HCT116 (cell line): ENCODE results near the gene ZFP92. TPM values are rescaled to one million over a fixed set of nuclear protein-coding genes. Genes with fewer than 3 reads are reported as not detected.

Source experiments
- ATAC-seq: fragments of 200-7000 bp; cut with Tn5 transposase; 2 replicates; pipeline ENCODE4 v1.9.1; 2020; ENCODE audit warnings: mild to moderate bottlenecking, moderate library complexity
- BruUV-seq: library from RNA; stranded (reverse); fragments of 400-500 nt; replicated peaks from 2 replicates; lab custom pipeline; 2021; lab: Mats Ljungman, UMichigan
- CTCF ChIA-PET: fragments of 300-600 bp; sonication (Branson Sonifier 250); formaldehyde crosslinking; loops from one replicate; lab custom pipeline; 2021; ENCODE audit warnings: antibody characterized with exemption; lab: Charles Lee
- POLR2A ChIA-PET: fragments of 300-600, 350-600 bp; sonication (Branson Sonifier 250); formaldehyde crosslinking; loops from one replicate; lab custom pipeline; 2021; ENCODE audit warnings: antibody characterized with exemption; lab: Charles Lee
- RAD21 ChIA-PET, 2 experiments: fragments of 300-600 bp; sonication (Branson Sonifier 250); formaldehyde crosslinking; loops; one replicate each; lab custom pipeline; 2023; ENCODE audit warnings: low total read pairs in 2 of 2; ENCODE audit not compliant: uncharacterized antibody in 2 of 2, unreplicated experiment in 2 of 2, low non-redundant PET in 1 of 2; lab: Charles Lee
- DNase-seq: peaks from one replicate; pipeline ENCODE4 v3.0.0-alpha.2; 2010; ENCODE audit warnings: low read depth, low spot score
- H2AFZ ChIP-seq: fragments of 200-600 bp; shearing (Covaris generic), sonication (generic); 2 replicates; pipeline ENCODE4 v1.6.1; 2017; ENCODE audit warnings: low read depth, mixed run types, mixed read lengths, antibody characterized with exemption, low read length; ENCODE audit not compliant: poor library complexity, severe bottlenecking
- H3K27ac ChIP-seq: 2 replicates; pipeline ENCODE4 v1.5.1; 2012; ENCODE audit warnings: low read depth, low read length
- H3K27me3 ChIP-seq: fragments of 200-600 bp; sonication (generic); 2 replicates; pipeline ENCODE4 v1.6.1; 2016; ENCODE audit warnings: mixed run types, low read length, mixed read lengths; ENCODE audit not compliant: insufficient read depth
- H3K36me3 ChIP-seq, 2 experiments: fragments of 200-500 bp in 1 of 2; fragments of 200-600 bp in 1 of 2; sonication (Bioruptor generic) in 1 of 2; sonication (generic) in 1 of 2; 2 replicates each; pipeline versions ENCODE4 v1.5.1 to v1.6.1; 2014 to 2016; ENCODE audit warnings: low read length in 2 of 2, inconsistent platforms in 1 of 2, mixed read lengths in 1 of 2, mixed run types in 1 of 2; ENCODE audit not compliant: insufficient read depth in 2 of 2, control insufficient read depth in 1 of 2
- H3K4me1 ChIP-seq, 2 experiments: fragments of 200-600 bp in 1 of 2; sonication (generic) in 1 of 2; 2 replicates each; pipeline versions ENCODE4 v1.5.1 to v1.6.1; 2012 to 2017; ENCODE audit warnings: low read length in 2 of 2, inconsistent platforms in 1 of 2, mild to moderate bottlenecking in 1 of 2, mixed read lengths in 1 of 2, mixed run types in 1 of 2, moderate library complexity in 1 of 2; ENCODE audit not compliant: insufficient read depth in 2 of 2, control insufficient read depth in 1 of 2
- H3K4me2 ChIP-seq: fragments of 200-600 bp; sonication (generic); 2 replicates; pipeline ENCODE4 v1.6.1; 2017; ENCODE audit warnings: mixed run types, low read length, mixed read lengths
- H3K4me3 ChIP-seq, 2 experiments: fragments of 200-600 bp in 1 of 2; sonication (generic) in 1 of 2; replicated peaks in 1 of 2; 2 replicates each; pipeline ENCODE4 v1.5.1; 2011 to 2016; ENCODE audit warnings: low read length in 2 of 2, control low read depth in 1 of 2, low read depth in 1 of 2, mild to moderate bottlenecking in 1 of 2, mixed read lengths in 1 of 2, mixed run types in 1 of 2
- H3K79me2 ChIP-seq: fragments of 200-600 bp; sonication (generic); 2 replicates; pipeline ENCODE4 v1.6.1; 2017; ENCODE audit warnings: mild to moderate bottlenecking, mixed run types, low read length, moderate library complexity, mixed read lengths; ENCODE audit not compliant: insufficient read depth
- H3K9ac ChIP-seq: fragments of 200-600 bp; sonication (generic); 2 replicates; pipeline ENCODE4 v1.6.1; 2016; ENCODE audit warnings: low read length, mixed read lengths
- H3K9me2 ChIP-seq: fragments of 200-600 bp; sonication (generic), shearing (Covaris generic); 2 replicates; pipeline ENCODE4 v1.6.1; 2017; ENCODE audit warnings: mixed run types, mild to moderate bottlenecking, moderate library complexity; ENCODE audit not compliant: insufficient read depth
- H3K9me3 ChIP-seq, 2 experiments: fragments of 200-500 bp in 1 of 2; fragments of 200-600 bp in 1 of 2; sonication (Bioruptor generic) in 1 of 2; sonication (generic) in 1 of 2; 2 replicates each; pipeline ENCODE4 v1.6.1; 2014 to 2017; ENCODE audit warnings: low read length in 2 of 2, mixed read lengths in 2 of 2, inconsistent platforms in 1 of 2, low read depth in 1 of 2, mild to moderate bottlenecking in 1 of 2, mixed run types in 1 of 2, moderate library complexity in 1 of 2; ENCODE audit not compliant: control insufficient read depth in 1 of 2, insufficient read depth in 1 of 2
- H4K20me1 ChIP-seq: fragments of 200-600 bp; sonication (generic), shearing (Covaris generic); 2 replicates; pipeline ENCODE4 v1.6.1; 2017; ENCODE audit warnings: mixed run types, mild to moderate bottlenecking, moderate library complexity; ENCODE audit not compliant: insufficient read depth
- ATF3 ChIP-seq: IDR thresholded peaks from 2 replicates; pipeline ENCODE4 v1.6.1; 2012
- CBX3 ChIP-seq: IDR thresholded peaks from 2 replicates; pipeline ENCODE4 v1.6.1; 2012; ENCODE audit warnings: low read depth
- CTCF ChIP-seq, 3 experiments: fragments of 200-600 bp in 1 of 3; sonication (generic) in 1 of 3; IDR thresholded peaks in 2 of 3; conservative IDR thresholded peaks in 1 of 3; 2 replicates each; pipeline ENCODE4 v1.5.1; 2012 to 2017; ENCODE audit warnings: low read depth in 2 of 3, low read length in 2 of 3, antibody characterized with exemption in 1 of 3, borderline replicate concordance in 1 of 3, control low read depth in 1 of 3, mild to moderate bottlenecking in 1 of 3, mixed read lengths in 1 of 3, mixed run types in 1 of 3, moderate library complexity in 1 of 3; ENCODE audit not compliant: insufficient read depth in 1 of 3
- EGR1 ChIP-seq: IDR thresholded peaks from 2 replicates; pipeline ENCODE4 v1.6.1; 2012; ENCODE audit warnings: low read depth
- ELF1 ChIP-seq: IDR thresholded peaks from 2 replicates; pipeline ENCODE4 v1.6.1; 2012; ENCODE audit warnings: low read depth, borderline replicate concordance
- EZH2 ChIP-seq: fragments of 200-600 bp; sonication (generic); IDR thresholded peaks from 2 replicates; pipeline ENCODE4 v1.6.1; 2017; ENCODE audit warnings: antibody characterized with exemption, mixed run types
- JUND ChIP-seq: IDR thresholded peaks from 2 replicates; pipeline ENCODE4 v1.6.1; 2012
- POLR2AphosphoS5 ChIP-seq: IDR thresholded peaks from 2 replicates; pipeline ENCODE4 v1.6.1; 2011; ENCODE audit warnings: mild to moderate bottlenecking, low read depth, low read length, moderate library complexity
- RAD21 ChIP-seq: IDR thresholded peaks from 2 replicates; pipeline ENCODE4 v1.6.1; 2012; ENCODE audit warnings: low read depth, mild to moderate bottlenecking
- SIN3A ChIP-seq: IDR thresholded peaks from 2 replicates; pipeline ENCODE4 v1.6.1; 2012; ENCODE audit warnings: low read depth
- SRF ChIP-seq: IDR thresholded peaks from 2 replicates; pipeline ENCODE4 v1.6.1; 2012; ENCODE audit warnings: low read depth
- TCF7L2 ChIP-seq: IDR thresholded peaks from 2 replicates; pipeline ENCODE4 v1.7.0; 2011; ENCODE audit warnings: borderline replicate concordance, inconsistent platforms; ENCODE audit not compliant: insufficient read depth, insufficient read length; ENCODE audit errors: extremely low read depth
- ZBTB33 ChIP-seq: IDR thresholded peaks from 2 replicates; pipeline ENCODE4 v1.6.1; 2011; ENCODE audit warnings: mild to moderate bottlenecking, low read length, moderate library complexity; ENCODE audit not compliant: insufficient replicate concordance; ENCODE audit errors: extremely low read depth
- ZFX ChIP-seq: fragments of 450-650 bp; IDR thresholded peaks from 2 replicates; pipeline ENCODE4 v1.6.1; 2017
- ZNF274 ChIP-seq: fragments of 200-500 bp; sonication (Bioruptor generic); IDR thresholded peaks from 2 replicates; pipeline ENCODE4 v1.6.1; 2014; ENCODE audit warnings: mild to moderate bottlenecking, low read depth, low read length, inconsistent platforms
- intact Hi-C: fragments of 100-400 bp; cut with micrococcal nuclease; formaldehyde crosslinking; loops from 2 replicates; pipeline ENCODE4 v1.10.0; 2022
- total RNA-seq: library from RNA; stranded (reverse); gene quantifications from one replicate; pipeline ENCODE4 v1.2.1, GENCODE V29; 2021; ENCODE audit not compliant: unreplicated experiment

The ZFP92 gene
- total RNA-seq, 1 experiment from 2014 or later, result not detected

- no TSS peak for BruUV-seq
- H3K36me3 ChIP-seq, result no peaks in the 10 kb centered on the region
Measured at GRCh38 chrX:153407736-153408135, 3.5 kb upstream of the ZFP92 start.

More at GRCh38 chrX:153407736-153408135, 3.5 kb upstream of the ZFP92 start:
- ChIA-PET POLR2A (no interaction called here), CTCF (no interaction called here), RAD21 (no interaction called here)
- H3K4me3 ChIP-seq, result no peak overlapping the region
- no peaks in the 10 kb centered on the region for H4K20me1 ChIP-seq
- no peaks in the 10 kb centered on the region for H3K9me2 ChIP-seq
- ATAC-seq (no peak), DNase-seq (no peak)
- no peaks in the 10 kb centered on the region for H3K4me1 ChIP-seq
- TF ChIP-seq ZNF274 (no peak), ZBTB33 (no peak), SIN3A (no peak), CBX3 (no peak), POLR2AphosphoS5 (no peak), ZFX (no peak), CTCF (IDR thresholded peaks at IDR 0.05 in 2 of 3, conservative IDR thresholded peaks at IDR 0.05 in 1 of 3; ENCODE audit: borderline replicate concordance in 1 of 3, insufficient read depth in 1 of 3, low read depth in 2 of 3, low read length in 2 of 3) (no peak), EZH2 (no peak), ELF1 (no peak), ATF3 (no peak), SRF (no peak), TCF7L2 (no peak), JUND (no peak), RAD21 (no peak), EGR1 (no peak)
- H3K4me2 ChIP-seq, result no peak overlapping the region
- H3K27ac ChIP-seq, result no peak overlapping the region
- H2AFZ ChIP-seq, result no peak overlapping the region
- H3K9ac ChIP-seq, result no peak overlapping the region
- H3K79me2 ChIP-seq, result no peaks in the 10 kb centered on the region
- intact Hi-C loops, result no loop called here
- H3K27me3 ChIP-seq, result no peaks in the 10 kb centered on the region
- no peaks in the 10 kb centered on the region for H3K9me3 ChIP-seq
